Renal pelvis (tissue), 12 donors: Measurements from ENCODE around the gene EIF3K. TPM values are rescaled to one million over a fixed set of nuclear protein-coding genes. Genes with fewer than 3 reads are reported as not detected.
A peak's percentile ranks its signal among the peaks of the same experiment; 100 is the strongest.
"Not testable (repeated sequence)": the region's sequence is repeated elsewhere in the genome, so short reads cannot be mapped to it uniquely, and the experiment has no call there.

Experiments used
- DNase-seq: peaks from one replicate; pipeline ENCODE4 v3.0.0-alpha.2; 2013
- long read RNA-seq, 16 experiments: transcript quantifications; one replicate each; lab custom pipeline, GENCODE V29; 2026
- polyA plus RNA-seq, 3 donors: library from polyadenylated mRNA; unstranded; fragments of 120-200 nt; gene quantifications; one replicate each; pipeline ENCODE4 v1.2.1, GENCODE V29; 2013; ENCODE audit not compliant: insufficient read length in 3 of 3

EIF3K gene, protein sequence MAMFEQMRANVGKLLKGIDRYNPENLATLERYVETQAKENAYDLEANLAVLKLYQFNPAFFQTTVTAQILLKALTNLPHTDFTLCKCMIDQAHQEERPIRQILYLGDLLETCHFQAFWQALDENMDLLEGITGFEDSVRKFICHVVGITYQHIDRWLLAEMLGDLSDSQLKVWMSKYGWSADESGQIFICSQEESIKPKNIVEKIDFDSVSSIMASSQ
- polyA plus RNA-seq = 100 to 1,000 TPM; 334 to 353 (median 345) TPM
- long read RNA-seq, donor 1, transcript EIF3K-201 (8 exons, 864 nt) = major isoform, 143 of 184 reads
- long read RNA-seq, donor 1, partial matches to known transcripts = 12 of 184 reads
- long read RNA-seq, donor 1, other reads (novel, unspliced or antisense) = 15 of 184 reads
- long read RNA-seq, donor 2, transcript EIF3K-201 (8 exons, 864 nt) = major isoform, 175 of 246 reads
- long read RNA-seq, donor 2, transcript EIF3K-203 (7 exons, 1,327 nt) = minor isoform, 10 of 246 reads
- long read RNA-seq, donor 2, partial matches to known transcripts = 31 of 246 reads
- long read RNA-seq, donor 2, other reads (novel, unspliced or antisense) = 19 of 246 reads
- long read RNA-seq, donor 3, transcript EIF3K-203 (7 exons, 1,327 nt) = minor isoform, 5 of 179 reads
- long read RNA-seq, donor 3, transcript EIF3K-201 (8 exons, 864 nt) = major isoform, 114 of 179 reads
- long read RNA-seq, donor 3, partial matches to known transcripts = 37 of 179 reads
- long read RNA-seq, donor 3, other reads (novel, unspliced or antisense) = 12 of 179 reads
- long read RNA-seq, donor 4, transcript EIF3K-209 (4 exons, 711 nt) = minor isoform, 7 of 282 reads
- long read RNA-seq, donor 4, transcript EIF3K-201 (8 exons, 864 nt) = major isoform, 205 of 282 reads
- long read RNA-seq, donor 4, transcript EIF3K-203 (7 exons, 1,327 nt) = minor isoform, 7 of 282 reads
- long read RNA-seq, donor 4, partial matches to known transcripts = 46 of 282 reads
- long read RNA-seq, donor 4, other reads (novel, unspliced or antisense) = 11 of 282 reads
- long read RNA-seq, donor 5, transcript EIF3K-201 (8 exons, 864 nt) = major isoform, 78 of 103 reads
- long read RNA-seq, donor 5, transcript EIF3K-203 (7 exons, 1,327 nt) = minor isoform, 5 of 103 reads
- long read RNA-seq, donor 5, partial matches to known transcripts = 11 of 103 reads
- long read RNA-seq, donor 5, other reads (novel, unspliced or antisense) = 6 of 103 reads
- long read RNA-seq, donor 6, transcript EIF3K-201 (8 exons, 864 nt) = major isoform, 114 of 178 reads
- long read RNA-seq, donor 6, partial matches to known transcripts = 43 of 178 reads
- long read RNA-seq, donor 6, other reads (novel, unspliced or antisense) = 7 of 178 reads
- long read RNA-seq, donor 7, transcript EIF3K-201 (8 exons, 864 nt) = major isoform, 177 of 288 reads
- long read RNA-seq, donor 7, transcript EIF3K-203 (7 exons, 1,327 nt) = minor isoform, 8 of 288 reads
- long read RNA-seq, donor 7, partial matches to known transcripts = 89 of 288 reads
- long read RNA-seq, donor 7, other reads (novel, unspliced or antisense) = 6 of 288 reads
- long read RNA-seq, donor 8, transcript EIF3K-201 (8 exons, 864 nt) = major isoform, 57 of 75 reads
- long read RNA-seq, donor 8, partial matches to known transcripts = 11 of 75 reads
- long read RNA-seq, donor 8, other reads (novel, unspliced or antisense) = 0 of 75 reads
- long read RNA-seq, donor 9, transcript EIF3K-203 (7 exons, 1,327 nt) = minor isoform, 6 of 277 reads
- long read RNA-seq, donor 9, transcript EIF3K-201 (8 exons, 864 nt) = major isoform, 200 of 277 reads
- long read RNA-seq, donor 9, transcript EIF3K-211 (7 exons, 670 nt) = minor isoform, 5 of 277 reads
- long read RNA-seq, donor 9, partial matches to known transcripts = 34 of 277 reads
- long read RNA-seq, donor 9, other reads (novel, unspliced or antisense) = 25 of 277 reads
- long read RNA-seq, donor 10, transcript EIF3K-201 (8 exons, 864 nt) = major isoform, 154 of 212 reads
- long read RNA-seq, donor 10, transcript EIF3K-203 (7 exons, 1,327 nt) = minor isoform, 16 of 212 reads
- long read RNA-seq, donor 10, partial matches to known transcripts = 26 of 212 reads
- long read RNA-seq, donor 10, other reads (novel, unspliced or antisense) = 6 of 212 reads
- long read RNA-seq, donor 11, transcript EIF3K-201 (8 exons, 864 nt) = major isoform, 103 of 134 reads
- long read RNA-seq, donor 11, partial matches to known transcripts = 18 of 134 reads
- long read RNA-seq, donor 11, other reads (novel, unspliced or antisense) = 6 of 134 reads
- long read RNA-seq, donor 12, transcript EIF3K-205 (4 exons, 667 nt) = minor isoform, 5 of 288 reads
- long read RNA-seq, donor 12, transcript EIF3K-203 (7 exons, 1,327 nt) = minor isoform, 11 of 288 reads
- long read RNA-seq, donor 12, transcript EIF3K-201 (8 exons, 864 nt) = major isoform, 199 of 288 reads
- long read RNA-seq, donor 12, partial matches to known transcripts = 40 of 288 reads
- long read RNA-seq, donor 12, other reads (novel, unspliced or antisense) = 27 of 288 reads
- long read RNA-seq, donor 13, transcript EIF3K-203 (7 exons, 1,327 nt) = minor isoform, 6 of 140 reads
- long read RNA-seq, donor 13, transcript EIF3K-209 (4 exons, 711 nt) = minor isoform, 7 of 140 reads
- long read RNA-seq, donor 13, transcript EIF3K-201 (8 exons, 864 nt) = major isoform, 96 of 140 reads
- long read RNA-seq, donor 13, partial matches to known transcripts = 19 of 140 reads
- long read RNA-seq, donor 13, other reads (novel, unspliced or antisense) = 7 of 140 reads
- long read RNA-seq, donor 14 = 0 reads
- long read RNA-seq, donor 15, transcript EIF3K-209 (4 exons, 711 nt) = minor isoform, 5 of 288 reads
- long read RNA-seq, donor 15, transcript EIF3K-203 (7 exons, 1,327 nt) = minor isoform, 21 of 288 reads
- long read RNA-seq, donor 15, transcript EIF3K-201 (8 exons, 864 nt) = major isoform, 210 of 288 reads
- long read RNA-seq, donor 15, transcript EIF3K-211 (7 exons, 670 nt) = minor isoform, 5 of 288 reads
- long read RNA-seq, donor 15, partial matches to known transcripts = 31 of 288 reads
- long read RNA-seq, donor 15, other reads (novel, unspliced or antisense) = 10 of 288 reads
- long read RNA-seq, donor 16, transcript EIF3K-201 (8 exons, 864 nt) = major isoform, 187 of 272 reads
- long read RNA-seq, donor 16, transcript EIF3K-211 (7 exons, 670 nt) = minor isoform, 5 of 272 reads
- long read RNA-seq, donor 16, partial matches to known transcripts = 56 of 272 reads
- long read RNA-seq, donor 16, other reads (novel, unspliced or antisense) = 14 of 272 reads

DNA sequence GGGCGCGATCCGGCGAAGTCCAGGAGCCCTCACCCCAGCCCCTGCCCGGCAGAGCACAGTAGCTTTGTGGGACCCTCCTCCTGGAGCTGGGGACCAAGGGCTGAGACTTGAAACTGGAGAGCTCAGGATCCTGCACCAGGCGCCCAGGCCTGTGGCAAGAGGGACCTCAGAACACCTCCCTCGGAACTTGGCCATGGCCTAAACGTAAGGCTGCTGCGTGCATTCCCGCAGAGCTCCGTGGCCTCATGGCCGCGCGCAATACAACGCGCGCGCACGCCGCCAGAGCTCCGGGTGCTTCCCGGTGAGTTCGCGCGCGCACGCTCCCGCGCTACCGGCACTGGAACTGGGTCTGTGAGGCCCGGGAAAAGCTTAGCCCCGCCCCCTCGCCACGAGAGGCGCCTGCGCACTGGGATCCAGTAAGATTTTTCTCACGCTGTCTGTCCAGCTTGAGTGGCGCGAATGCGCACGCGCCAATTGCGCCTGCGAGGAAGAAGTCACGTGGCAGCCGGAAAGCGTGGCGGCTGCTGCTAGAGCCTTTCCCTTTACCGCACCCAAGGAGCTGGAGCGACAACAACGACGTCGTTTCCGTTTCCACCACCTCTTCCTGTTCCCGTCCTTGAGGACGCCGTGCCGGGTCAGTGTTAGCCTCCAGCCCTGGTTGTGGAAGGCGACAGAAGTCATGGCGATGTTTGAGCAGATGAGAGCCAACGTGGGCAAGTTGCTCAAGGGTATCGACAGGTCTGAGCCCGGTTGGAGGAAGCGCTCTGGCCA lies at the start of gene EIF3K:
TSS of gene EIF3K (plus strand) at position 599 of the 771 bp plus-strand sequence. CDS start at position 680, 81 bp downstream.
- peak; percentile 98 for DNase-seq

DNA sequence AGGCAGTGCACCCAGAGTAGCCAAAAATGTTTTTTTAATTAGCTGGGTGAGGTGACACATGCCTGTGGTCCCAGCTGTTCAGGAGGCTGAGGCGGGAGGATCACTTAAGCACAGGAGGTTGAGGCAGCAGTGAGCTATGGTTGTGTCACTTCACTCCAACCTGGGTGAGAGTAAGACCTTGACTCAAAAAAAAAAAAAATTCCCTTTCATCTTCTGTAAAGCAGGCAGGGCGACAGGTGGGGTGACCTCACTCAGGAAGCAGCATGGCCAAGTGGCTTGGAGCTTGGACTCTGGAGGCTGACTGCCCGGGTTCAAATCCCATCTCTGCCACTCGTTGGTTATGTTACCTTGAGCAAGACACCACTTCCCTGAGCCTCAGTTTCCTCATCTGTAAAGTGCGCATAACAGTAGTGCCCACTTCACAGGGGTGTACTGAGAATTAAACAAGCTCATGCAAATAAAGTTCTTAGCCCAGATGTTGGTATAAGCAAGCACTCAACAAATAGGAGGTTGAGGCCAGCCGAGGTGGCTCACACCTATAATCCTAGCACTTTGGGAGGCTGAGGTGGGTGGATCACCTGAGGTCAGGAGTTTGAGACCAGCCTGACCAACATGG lies 49.5 kb upstream of the EIF3K start:
- DNase-seq = no peak

DNA sequence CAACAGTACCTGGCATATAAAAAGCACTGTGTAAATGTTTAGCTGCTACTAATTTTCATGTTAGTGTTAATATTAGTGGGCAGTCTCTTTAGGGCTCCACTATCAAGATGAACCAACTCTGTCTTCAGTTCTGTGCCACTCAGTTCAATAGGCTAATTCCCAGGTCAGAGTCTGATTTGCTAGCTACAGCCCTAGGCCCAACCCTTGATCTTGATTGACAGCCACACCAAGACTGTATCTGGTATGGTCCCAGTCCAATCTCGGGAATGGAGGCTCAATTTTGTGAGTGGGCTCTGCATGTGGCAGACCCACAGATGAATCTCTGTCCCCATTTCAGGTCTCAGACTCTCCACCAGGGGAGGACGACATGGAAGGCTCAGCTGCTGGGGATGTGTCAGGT lies 47.3 kb upstream of the EIF3K start:
- DNase-seq = no peak

DNA sequence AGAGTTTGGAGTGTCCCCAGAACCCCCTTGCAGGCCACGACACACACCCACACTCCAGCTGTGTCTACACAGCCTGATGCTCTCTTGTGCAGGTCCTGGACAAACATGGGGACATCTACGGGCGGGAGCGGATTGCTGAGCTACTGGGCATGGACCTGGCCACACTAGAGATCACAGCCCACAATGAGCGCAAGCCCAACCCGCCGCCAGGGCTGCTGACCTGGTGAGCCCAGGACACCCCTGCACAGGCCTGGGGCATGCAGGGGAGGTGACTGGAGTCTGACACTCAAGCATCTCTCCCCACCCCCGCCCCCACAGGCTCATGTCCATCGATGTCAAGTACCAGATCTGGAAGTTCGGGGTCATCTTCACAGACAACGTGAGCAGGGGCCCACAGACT lies 41.2 kb upstream of the EIF3K start:
- no peak for DNase-seq

DNA sequence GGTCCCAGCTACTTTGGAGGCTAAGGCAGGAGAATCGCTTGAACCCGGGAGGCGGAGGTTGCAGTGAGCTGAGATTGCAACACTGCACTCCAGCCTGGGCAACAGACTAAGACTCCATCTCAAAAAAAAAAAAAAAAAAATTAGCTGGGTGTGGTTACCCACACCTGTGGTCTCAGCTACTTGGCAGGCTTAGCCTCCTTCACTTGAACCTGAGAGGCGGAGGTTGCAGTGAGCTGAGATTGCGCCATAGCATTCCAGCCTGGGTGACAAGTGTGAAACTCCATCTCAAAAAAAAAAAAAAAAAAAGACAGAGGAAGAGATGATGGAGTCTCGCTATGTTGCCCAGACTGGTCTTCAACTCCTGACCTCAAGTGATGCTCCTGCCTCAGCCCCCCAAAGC lies 39.7 kb upstream of the EIF3K start:
- not testable (repeated sequence) for DNase-seq

DNA sequence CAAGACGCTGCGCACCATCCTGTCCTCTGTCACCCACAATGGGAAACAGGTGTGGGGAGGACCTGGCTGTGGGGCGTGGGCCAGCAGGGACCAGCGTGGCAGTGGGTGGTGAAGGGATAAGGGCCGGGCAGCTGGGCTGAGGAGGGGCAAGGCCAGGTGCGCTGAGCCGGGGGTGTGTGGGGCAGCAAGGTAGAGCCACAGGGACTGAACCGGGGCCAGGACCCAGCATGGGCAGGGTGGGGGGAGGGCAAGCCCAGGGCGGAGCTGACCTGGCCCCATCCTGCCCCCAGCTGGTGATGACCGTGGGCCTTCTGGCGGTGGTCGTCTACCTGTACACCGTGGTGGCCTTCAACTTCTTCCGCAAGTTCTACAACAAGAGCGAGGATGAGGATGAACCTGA lies 38.9 kb upstream of the EIF3K start:
- DNase-seq = no peak

DNA sequence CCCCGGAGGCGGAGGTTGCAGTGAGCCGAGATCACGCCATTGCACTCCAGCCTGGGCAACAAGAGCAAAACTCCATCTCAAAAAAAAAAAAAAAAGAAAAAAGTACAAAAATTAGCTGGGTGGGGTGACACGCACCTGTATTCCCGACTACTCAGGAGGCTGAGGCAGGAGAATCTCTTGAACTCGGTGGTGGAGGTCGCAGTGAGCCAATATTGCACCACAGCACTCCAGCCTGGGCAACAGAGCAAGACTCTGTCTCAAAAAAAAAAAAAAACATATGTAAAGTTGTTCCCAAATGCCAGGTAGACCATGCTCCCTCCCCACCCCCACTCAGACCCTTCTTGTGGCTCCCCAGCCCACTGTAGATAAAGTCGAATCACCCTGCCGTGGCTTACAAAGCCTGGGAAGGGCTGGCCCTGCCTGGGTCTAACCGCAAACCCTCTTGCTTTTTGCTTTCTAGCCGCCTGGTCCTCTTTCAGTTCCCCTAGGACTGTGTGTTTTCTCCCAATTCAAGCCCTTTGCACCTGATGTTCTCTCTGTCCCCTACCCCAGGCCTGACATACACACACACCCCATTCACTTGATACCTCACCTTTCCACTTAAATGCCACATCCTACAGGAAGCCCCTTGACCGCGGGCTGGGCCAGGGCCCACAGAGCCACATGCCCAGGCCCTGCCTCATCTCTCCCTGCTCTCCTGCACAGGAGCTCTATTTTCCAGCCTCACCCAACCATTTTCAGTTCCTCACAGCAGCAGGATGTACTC lies 35.6 kb upstream of the EIF3K start:
- no peak for DNase-seq

DNA sequence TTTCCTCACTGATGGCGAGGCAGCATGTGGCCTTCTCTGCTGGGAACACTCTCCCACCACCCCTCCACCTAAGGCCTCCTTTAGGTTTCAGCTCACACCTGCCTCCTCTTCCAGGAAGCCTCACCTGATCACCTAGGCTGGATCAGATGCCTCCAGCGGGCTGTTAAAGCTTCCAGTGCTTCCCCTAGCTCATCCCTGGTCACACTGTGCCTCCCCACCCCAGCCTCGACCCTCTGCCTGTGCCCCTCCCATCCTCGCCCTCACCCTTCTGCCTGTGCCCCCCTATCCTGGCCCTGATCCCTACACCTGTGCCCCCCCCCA lies 35.0 kb upstream of the EIF3K start:
- DNase-seq = no peak

DNA sequence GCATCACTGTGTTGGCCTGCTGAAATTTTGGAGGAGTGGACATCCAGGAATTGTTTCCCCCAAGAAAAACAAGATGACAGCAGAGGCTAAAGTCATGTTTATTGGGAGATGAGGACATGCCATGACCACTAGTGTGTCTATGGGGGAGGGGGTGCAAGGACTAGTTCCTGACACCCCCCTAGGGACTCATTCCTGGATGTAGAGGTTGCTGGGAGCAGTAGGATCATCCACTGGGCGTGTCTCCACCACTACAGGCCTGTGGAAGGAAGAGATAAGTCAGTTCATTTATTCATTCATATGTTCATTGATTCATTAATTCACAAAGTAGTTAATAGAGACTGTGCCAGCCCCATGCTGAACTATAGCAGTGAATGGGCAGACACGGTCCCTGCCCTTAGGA lies 31.4 kb upstream of the EIF3K start:
- DNase-seq = no peak

DNA sequence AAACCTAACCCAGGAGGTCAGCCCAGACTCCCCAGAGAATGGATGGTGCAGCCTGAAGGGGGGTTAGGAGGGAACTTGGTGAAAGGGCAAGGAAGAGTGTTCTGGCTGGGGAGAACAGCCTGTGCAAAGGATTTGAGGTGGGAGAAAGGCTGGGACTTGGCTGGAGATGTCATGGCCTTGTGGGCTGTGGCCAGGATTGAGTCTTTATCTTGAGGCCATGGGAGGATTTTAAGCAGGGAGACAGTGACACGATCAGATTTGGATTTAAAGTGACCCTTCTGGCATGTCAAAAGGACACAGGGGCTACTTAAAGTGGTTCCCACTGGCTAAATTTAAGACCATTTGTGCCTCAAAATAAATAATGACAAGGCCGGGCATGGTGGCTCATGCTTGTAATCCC lies 30.9 kb upstream of the EIF3K start:
- DNase-seq = no peak

DNA sequence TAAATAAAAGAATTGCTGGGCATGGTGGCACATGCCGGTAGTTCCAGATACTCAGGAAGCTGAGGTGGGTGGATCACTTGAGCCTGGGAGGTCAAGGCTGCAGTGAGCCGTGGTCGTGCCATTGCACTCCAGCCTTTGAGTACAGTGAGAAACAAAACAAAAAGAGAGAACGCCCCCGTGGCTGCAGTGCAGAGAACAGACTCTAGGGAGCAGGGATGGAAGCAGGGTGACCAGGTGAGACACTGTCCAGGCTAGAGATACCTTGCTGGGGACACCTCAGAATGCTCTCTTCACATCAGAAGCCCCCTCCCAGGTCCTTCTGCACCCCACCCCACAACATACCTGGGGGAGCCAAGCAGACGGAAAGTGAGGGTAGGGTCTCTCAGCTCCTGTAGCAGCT lies 26.0 kb upstream of the EIF3K start:
- DNase-seq = no peak

DNA sequence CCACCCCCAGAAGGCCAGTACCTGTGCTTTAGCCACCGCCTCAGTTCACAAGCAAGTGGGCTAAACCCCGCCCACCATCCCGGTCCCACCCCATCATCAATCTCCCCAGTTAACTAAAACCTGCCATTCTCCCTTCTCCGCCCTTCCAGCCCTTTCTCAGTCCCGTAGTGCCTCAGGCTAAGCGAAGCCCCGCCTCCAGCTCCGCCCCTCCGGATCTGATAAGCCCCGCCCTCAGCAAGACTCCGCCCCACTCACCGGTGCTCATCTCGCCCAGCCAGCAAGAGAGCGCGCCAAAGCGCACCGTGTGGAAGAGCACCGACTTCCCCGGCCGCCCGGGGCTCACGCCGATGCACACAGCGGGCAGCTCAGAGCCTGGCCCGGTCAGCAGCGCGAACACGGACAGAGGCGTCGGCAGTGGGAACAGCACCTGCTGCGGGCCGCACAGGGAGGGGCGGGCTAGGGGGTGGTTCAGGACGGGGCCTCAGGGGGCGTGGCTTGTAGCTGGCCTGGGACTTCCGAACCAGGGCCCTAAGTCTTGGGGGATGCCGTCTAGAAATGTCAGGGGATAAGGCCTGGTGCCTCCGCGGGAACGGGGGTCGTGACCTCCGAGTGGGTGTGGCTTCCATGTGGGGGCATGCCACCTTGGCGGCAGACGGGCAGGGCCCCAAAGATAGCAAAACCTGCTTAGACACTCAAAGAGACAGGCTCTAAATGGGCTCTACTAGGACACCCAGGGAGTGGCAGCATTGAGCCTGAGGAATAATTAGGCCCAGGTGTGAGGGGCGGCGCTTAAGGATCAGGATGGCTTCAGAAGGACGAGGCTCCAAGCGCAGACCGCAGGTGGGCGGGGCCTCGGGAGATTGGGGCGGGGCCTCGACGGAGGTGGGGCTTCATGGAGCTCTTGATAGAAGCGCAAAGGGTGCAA lies 22.7 kb upstream of the EIF3K start:
- DNase-seq = peak; percentile 60

DNA sequence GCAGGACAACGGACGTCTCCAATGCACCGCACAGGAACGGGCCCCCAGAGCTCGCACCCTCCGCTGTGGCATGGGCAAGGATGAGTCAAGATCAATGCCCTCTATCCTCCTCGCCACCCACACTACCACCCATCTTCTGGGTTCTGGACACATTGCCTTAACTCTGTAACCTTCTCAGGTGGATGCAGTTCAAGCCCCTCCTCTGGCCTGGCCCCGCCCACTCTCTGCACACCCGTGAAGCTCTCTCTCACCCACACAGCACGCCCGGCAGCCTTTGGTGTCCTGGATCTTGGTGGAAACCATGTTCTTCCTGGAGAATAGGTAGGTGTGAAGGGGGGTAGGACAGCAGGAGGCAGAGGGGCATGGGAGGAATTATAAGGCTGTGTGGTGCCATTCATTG lies 21.9 kb upstream of the EIF3K start:
- no peak for DNase-seq

DNA sequence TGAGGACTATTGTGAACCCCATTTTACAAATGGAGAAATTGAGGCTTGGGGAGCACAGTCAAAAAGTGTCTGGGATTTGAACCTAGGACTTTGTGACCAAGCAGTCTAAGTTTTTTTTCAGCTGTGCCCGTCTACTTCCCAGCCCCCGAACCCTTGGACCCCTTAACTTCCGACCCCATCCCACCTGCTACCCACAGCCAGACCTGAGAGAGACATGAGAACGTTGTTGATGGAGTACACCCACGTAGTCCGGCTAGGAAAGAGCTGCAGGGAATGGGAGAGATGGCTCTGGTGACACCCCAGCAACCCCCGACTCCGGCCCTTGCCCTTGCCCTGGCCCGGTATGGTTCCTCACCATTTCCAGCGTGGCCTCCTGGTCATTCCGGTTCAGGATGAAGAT lies 19.3 kb upstream of the EIF3K start:
- DNase-seq = no peak

DNA sequence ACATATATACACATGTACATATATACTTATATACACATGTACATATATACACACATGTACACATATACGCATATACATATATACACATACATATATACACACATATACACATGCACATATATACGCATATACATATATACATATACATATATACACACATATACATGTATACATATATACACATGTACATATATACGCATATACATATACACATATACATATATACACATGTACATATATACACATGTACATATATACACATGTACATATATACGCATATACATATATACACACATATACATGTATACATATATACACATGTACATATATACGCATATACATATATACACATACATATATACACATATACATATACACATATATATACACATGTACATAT lies 16.1 kb upstream of the EIF3K start:
- DNase-seq = not testable (repeated sequence)
